ENCODE results near the gene ZDHHC16.

- TF ChIP-seq POLR2A (IDR thresholded peaks at IDR 0.05), result no peak
- TF ChIP-seq, protein P1, sequence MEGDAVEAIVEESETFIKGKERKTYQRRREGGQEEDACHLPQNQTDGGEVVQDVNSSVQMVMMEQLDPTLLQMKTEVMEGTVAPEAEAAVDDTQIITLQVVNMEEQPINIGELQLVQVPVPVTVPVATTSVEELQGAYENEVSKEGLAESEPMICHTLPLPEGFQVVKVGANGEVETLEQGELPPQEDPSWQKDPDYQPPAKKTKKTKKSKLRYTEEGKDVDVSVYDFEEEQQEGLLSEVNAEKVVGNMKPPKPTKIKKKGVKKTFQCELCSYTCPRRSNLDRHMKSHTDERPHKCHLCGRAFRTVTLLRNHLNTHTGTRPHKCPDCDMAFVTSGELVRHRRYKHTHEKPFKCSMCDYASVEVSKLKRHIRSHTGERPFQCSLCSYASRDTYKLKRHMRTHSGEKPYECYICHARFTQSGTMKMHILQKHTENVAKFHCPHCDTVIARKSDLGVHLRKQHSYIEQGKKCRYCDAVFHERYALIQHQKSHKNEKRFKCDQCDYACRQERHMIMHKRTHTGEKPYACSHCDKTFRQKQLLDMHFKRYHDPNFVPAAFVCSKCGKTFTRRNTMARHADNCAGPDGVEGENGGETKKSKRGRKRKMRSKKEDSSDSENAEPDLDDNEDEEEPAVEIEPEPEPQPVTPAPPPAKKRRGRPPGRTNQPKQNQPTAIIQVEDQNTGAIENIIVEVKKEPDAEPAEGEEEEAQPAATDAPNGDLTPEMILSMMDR (IDR thresholded peaks at IDR 0.05), result no peak
Observed at GRCh38 chr10:97450828-97451227, 4.9 kb downstream of the ZDHHC16 start.

Data from Peyer's patch (tissue), 4 donors.